HG02938 (cell line): ENCODE results near the gene UVSSA.
"Not testable (repeated sequence)": the region's sequence is repeated elsewhere in the genome, so short reads cannot be mapped to it uniquely, and the experiment has no call there.

ENCODE experiments used
- ATAC-seq: cut with Tn5 transposase; IDR thresholded peaks from one replicate; pipeline ENCODE4 v1.9.1; 2021; ENCODE audit warnings: mild to moderate bottlenecking, moderate library complexity; ENCODE audit not compliant: unreplicated experiment

UVSSA gene

DNA sequence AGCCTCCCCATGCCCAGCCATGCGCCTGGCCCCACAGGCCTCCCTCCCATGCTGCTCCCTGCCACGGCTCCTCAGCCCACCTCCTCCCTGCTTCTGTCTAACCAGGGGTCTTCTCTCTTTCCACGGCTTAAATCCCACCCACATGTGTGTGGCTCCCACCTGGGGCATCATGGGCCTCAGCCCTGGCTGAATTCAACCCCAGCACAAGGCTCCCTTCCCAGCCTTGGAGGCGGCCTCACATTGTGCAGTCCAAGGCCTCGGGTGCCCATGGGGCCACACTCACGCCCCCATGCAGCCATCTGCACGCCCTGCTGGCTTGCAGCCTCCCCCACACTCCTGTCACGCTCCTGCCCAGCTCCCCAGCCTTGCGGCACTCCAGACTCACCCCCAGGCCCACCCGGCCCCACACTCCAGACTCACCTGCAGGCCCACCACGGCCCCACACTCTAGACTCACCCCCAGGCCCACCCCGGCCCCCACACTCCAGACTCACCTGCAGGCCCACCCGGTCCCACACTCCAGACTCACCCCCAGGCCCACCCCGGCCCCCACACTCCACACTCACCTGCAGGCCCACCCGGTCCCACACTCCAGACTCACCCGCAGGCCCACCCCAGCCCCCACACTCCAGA, 30.4 kb upstream of the UVSSA start:
- no peak for ATAC-seq

DNA sequence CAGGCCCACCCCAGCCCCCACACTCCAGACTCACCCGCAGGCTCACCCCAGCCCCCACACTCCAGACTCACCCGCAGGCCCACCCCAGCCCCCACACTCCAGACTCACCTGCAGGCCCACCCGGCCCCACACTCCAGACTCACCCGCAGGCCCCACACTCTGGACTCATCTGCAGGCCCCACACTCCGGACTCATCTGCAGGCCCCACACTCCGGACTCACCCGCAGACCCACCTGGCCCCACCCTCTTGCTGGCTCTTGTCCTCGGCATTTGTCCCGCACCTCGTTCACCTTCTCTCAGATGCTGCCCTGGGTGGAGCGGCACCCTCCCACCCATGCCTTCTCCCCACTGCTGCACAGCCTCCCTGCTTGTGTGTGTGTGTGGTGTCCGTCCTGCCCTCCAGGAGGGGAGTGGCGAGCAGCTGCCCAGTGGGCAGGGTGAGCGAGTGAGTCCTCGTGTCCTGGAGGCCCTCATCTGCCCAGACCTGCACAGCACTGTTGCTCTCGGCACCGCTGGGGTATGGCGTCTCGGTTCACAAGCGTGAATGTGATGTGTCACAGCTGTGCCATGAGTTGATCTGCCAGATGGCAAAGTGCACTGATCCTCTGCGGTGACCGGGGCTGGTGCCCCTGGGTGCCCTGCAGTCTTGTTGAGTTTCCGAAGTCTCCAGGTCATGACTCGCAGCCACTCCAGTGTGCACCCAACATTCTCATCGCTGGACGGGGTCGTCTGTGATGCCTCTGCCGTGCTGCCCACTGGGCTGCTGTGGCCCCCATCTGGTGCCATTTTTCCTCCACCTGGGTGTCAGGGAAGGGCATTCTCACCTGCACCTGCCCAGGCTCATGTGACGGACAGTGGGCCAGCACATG, 29.6 kb upstream of the UVSSA start:
- no peak for ATAC-seq

DNA sequence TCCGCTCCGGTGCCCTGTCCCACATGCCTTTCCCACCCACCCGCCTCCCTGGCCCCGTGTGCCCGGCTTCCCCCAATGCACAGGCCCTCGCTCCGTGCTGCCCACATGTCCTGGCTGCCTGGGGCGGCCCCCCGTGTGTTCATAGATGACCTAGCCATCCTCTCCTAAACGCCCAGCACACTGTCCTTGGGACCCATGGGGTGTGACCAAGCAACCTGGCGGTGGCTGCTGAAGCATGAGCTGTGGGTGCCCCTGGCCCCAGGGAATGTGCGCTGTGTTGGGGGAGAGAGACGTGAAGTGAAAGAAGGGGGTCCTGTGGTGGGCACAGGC, 29.0 kb upstream of the UVSSA start:
- ATAC-seq, result no peak

DNA sequence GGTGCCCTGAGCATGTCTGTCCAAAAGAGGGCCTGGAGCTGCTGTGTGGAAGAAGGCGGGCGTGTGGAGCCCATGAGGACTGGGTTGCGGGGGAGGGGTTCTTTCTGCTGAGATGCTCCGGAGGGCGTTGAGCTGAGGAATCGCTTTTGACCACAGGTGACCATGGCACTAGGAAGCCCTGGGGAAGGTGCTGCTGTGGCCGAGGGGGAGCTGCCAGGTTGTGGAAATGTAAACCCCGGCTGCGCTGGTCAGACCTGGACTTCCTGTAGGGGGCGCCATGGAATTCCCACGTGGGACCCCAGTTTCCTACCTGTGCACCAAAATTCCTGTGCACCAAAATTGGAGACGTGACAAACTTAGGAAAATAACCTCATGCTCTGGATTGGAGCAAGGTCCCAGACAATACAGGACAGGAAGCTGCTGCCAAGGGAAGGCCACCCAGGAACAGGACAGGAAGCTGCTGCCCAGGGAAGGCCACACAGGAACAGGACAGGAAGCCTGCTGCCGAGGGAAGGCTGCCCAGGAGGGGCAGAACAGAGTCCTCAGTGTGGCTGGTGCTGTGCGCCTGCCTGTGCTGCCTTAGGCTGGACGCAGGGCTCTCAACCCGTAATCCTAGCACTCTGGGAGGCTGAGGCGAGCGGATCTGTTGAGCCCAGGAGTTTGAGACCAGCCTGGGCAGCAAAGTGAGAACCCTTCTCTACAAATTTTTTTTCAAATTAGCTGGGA, 28.4 kb upstream of the UVSSA start:
- ATAC-seq, result no peak

DNA sequence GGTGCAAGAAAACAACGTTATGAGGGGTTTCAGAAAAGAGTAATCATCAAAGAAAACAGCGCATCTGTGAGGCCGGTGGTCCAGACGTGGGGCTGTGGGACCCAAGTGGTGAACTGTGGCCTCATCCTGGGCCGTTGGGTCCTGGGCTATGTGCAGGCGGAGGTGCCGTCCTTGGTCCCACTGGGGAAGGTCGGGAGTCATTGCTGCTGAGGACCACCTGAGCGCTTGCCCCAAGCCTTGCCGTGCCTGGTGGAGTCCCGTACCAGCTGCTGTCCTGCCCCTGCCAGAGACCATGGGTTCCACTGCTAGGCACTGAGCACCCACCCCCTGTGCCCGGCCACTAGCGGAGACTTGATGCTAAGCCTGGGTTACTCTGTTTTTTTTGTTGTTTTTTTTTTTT, 25.5 kb upstream of the UVSSA start:
- ATAC-seq, result no peak

DNA sequence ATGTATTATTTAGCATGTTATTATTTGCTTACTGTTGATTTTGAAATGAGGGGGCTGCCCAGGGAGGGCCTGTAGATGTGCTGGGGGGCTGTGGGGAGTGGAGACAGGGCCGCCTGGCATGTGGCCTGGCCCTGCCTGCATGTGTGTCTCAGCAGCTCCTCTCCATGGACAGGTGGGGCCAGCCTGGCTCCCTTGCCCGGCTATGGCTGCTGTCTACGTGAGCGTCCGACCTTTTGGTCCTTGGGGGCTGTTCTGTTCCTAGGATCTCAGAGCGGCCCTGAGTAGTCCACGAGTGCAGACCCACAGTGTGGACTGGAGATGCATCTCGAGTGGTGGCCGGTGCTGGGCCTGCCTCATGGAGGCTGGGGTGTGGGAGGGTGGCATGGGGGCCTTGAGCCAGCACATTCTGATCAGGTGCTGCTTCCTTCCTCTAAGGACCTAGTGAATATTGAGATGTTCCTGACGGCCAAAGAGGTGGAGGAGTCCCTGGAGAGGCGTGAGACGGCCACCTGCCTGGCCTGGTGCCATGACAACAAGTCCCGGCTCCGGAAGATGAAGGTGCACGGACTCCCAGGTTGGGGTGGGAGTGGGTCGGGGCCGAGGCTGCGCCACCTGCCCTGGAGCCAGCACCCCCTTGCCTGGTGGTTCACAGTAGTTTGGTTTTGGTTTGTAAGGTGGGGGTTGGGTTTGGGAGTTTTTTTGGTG, 24.9 kb upstream of the UVSSA start:
- no peak for ATAC-seq

DNA sequence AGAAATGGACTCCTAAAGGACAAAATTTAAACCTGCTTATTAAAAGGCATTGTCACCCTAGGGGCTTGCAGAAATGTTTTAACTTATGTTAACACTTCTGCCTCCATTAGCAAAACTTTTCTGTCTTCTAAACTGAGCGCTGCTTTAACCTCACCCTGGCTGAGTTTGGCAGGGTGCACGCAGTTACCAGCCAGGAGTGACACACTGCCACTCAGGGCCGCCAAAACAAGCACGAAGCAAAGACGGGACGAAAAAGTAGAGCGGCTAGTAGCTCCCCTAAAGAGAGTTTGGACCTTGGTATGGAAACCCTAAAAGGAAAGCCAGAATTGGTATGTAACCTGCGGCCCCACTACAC, 23.8 kb upstream of the UVSSA start:
- no peak for ATAC-seq

DNA sequence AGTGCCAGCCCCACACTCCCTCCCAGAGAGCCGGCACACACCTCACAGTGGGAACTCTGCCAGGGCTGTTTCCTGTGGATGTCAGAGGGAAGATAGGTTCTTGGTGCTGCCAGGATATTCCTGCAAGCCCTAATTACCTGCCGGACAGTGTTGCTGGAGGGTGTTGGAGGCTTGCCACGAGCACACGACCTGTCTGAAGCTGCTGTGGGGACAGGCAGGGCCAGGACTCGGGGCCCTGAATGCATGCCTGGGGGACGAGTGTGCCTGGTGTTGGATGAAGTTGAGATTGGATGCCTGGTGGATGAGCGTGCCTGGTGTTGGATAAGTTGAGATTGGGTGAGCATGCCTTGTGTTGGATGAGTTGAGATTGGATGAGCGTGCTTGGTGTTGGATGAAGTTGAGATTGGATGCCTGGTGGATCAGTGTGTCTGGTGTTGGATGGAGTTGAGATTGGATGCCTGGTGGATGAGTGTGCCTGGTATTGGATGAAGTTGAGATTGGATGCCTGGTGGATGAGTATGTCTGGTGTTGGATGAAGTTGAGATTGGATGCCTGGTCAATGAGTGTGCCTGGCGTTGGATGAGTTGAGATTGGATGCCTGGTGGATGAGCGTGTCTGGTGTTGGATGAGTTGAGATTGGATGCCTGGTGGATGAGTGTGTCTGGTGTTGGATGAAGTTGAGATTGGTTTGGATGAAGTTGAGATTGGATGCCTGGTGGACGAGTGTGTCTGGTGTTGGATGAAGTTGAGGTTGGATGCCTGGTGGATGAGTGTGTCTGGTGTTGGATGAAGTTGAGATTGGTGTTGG, 23.2 kb upstream of the UVSSA start:
- ATAC-seq, result no peak

DNA sequence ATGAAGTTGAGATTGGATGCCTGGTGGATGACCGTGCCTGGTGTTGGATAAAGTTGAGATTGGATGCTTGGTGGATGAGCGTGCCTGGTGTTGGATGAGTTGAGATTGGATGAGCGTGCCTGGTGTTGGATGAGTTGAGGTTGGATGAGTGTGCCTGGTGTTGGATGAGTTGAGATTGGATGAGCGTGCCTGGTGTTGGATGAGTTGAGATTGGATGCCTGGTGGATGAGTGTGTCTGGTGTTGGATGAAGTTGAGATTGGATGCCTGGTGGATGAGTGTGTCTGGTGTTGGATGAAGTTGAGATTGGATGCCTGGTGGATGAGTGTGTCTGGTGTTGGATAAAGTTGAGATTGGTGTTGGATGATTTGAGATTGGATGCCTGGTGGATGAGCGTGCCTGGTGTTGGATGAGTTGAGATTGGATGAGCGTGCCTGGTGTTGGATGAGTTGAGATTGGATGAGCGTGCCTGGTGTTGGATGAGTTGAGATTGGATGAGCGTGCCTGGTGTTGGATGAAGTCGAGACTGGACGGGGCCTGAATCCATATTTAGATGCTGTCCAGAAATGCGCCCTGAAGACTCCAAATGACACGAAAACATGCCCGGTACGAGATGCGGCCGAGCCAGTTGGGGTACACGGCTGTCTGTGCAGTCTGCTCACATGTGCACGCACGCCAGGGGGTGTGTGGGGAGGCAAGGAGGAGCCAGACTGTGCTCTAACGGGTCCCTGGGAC, 22.4 kb upstream of the UVSSA start:
- ATAC-seq, result not testable (repeated sequence)

DNA sequence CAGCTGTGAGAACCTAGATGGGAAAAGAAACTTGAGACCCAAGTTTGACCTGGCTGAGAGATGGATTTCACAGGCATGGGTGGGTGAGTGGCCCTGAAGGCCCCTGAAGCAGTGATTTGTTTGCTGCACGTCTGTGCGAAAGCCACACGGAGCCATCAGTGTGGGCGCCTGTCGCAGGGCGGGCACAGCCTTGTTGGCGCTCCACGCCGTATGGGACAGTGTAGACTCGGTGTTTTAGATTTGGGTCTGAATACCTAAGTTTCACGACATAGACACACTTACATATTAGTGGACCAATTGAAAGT, 21.9 kb upstream of the UVSSA start:
- ATAC-seq, result no peak

DNA sequence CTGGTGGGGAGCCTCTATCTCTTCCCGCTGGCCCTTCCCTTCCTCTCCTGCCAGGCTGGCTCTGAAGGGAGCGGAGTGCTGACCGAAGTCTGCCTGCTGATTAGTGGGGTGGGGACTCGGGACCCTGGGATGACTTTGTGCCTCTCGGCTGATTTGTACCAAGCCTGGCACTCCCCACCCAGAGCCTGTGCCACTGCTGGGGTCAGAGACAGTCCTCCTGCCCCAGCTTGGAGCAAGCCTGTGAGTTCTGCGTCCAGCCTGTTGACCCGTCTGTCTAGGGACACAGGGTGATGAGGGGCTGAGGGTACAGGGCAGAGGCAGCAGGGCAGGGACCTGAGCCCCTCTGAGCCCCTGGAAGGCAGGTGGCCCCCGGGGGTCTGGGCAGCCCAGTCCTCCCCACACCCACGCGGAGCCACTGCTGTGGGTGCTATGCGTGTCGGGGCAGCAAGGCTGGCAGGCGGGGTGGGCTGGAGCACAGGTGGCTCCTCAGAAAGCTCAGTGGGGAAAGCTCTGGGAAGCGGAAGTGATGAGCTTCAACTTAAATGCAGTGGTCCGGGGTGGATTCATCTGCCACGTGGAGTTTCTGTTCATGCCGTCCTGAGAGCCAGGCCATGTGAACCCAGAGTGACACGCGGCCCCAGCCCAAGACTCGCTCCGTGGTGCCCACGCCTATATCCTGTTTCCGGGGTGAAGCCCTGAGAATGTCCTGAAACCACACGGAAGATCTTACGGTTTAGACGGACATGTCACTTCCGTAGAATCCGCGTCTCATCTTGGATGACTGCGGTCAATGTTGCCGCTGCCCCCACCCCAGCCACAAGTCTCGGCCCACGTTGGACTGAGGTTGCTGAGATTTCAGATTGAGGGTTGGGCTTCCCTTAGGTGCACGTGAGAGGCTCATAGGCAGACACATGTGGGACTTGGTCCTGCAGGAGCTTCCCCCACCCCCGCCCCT, 21.1 kb upstream of the UVSSA start:
- no peak for ATAC-seq

DNA sequence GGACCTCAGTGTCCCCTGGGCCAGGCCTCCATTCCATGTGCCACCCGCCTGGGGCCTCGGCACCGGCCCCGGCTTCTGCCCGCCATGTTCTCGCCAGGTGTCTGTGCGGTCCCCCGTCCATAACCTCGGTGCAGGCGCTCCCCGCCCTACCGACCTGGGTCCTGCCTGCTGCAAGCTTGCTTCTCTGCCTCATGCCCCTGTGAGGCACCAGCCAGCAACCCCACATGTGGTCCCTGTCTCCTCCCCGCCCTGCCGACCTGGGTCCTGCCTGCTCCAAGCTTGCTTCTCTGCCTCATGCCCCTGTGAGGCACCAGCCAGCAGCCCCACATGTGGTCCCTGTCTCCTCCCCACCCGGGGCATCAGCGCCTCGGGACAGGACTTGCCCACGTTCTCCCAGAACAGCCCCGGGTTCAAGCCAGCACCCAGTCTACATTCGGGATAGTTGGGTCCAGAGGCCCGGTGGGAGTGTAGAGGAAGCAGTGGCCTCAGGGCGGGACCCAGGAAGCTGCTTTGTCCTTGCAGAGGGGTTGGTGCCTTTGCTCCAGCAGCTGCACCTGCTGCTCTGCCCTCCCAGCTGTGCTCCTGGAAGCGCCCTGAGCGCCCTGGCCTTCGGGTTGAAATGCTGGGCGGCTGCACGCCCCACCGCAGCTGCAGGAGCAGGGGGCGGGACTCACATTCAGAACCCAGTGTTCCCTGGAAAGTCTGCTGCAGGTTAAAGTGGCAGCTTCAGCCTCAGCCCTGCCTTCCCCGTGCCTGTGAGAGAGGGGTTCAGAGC, 20.1 kb upstream of the UVSSA start:
- no peak for ATAC-seq

DNA sequence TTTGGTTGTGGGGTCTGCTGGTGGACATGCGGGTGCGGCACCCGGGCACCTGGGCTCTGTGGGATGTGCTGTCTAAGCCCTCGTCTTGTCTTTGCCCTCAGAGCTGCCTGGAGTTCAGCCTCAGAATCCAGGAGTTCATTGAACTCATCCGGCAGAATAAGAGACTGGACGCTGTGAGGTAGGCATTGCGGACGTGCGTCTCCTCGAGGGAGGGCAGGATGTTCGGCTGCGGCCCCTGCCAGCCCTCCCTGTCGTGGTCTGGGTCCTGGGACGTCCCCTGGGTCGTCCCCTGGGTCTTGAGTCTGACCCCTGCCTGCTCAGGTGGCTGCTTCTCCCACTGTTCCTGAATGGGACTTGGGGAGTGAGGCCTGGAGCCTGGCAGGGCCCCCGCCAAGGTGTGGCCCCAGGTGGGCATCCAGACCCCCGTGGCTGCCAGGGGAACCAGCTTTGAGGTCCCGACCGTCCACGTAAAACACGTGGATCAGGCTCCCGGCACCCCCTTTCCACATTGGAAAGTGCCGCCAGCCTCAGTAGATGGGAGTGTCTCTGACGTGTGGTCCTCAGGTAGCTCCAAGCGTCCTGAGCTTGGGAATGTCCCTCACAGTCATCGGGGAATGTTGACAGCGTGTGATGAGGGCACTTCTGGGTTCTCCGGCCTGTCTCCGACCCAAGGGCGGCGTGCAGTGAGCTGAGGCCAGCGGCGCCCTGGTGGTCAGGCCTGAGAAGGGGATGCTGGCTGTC, 19.3 kb upstream of the UVSSA start:
- no peak for ATAC-seq

DNA sequence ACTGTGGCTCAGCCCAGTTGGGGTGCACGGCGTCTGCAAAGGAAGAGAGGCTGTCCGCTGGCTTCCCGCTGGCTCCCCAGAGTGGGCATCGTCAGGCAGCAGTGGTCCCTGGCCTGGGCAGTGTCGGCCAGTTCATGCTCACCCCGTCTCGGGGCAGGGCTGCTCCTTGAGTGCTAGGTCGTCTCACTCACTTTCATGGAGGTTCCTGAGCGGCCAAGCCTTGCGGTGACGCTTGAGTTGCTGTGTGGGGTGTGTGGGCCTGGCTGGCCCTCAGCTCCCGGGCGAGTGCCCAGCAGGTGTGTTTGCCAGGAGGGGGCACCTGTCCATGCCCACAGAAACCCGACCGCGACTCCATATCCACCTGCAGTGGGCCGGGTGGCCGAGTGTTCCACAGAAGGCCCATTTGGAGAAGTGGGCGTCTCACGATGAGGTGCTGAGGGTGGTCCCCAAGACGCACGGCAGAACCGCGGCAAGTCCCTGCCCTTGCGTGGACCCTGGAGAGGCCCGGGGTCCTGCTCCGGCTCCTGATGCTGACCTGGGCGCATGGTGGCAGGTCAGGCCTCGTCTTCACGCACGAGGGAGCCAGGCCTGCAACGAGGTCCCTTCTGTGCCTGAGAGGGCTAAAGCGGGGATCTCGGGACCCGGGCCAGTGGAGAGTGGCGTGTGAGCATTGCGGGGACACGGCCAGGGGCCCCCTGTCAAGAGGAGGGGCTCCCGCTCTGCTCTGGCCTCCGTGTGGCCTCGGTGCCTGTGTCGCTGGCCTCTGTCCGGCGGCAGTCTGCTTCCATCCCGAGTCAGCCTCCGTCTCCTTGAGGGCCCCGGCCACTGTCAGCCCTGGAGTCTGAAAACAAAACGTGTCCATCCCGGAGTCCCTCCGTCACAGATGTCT, 18.5 kb upstream of the UVSSA start:
- ATAC-seq, result no peak

DNA sequence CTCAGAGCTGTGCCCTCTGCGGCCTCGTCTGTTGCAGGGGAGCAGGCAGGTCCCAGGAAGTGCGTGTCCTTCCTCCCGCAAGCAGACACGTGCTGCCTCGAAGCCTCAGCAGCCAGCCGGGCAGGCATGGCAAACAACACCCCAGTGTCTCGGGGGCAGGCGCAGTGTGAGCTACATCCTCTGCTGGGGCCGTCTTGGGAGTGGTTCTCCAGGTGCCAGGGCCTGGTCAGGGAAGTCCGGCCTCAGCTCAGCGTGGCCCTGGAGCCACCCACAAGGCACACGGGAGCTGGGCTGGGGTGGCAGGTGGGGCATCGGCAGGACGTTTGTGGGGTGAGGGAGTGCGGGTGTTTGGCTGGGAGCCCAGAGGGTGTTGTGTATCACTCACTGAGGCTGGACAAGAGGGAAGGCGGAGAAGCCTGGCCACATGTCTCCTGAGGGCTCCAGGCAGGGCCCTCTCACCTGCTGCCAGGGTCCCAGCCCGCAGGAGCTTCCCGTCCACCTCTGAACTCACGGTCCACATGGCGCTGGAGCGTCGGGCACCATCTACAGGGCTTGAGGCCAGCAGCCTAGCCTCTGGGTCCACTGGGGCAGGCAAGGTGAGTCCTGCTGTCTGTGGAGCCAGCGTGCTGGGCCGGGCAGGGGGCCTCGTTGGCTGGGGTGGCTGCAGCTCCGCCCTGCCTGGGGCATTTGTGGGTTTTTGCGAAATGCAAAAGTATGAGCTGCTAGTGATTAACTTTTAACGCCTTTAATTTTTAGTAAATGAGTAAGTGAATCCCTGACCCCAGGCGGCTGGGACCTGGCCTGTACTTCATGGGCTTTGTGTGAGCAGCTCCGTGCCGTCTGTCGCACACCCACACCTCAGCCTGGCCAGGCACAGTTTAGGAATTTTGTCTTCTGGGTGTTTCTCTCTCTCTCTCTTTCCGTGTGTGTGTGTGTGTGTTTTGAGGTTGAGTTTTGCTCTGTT, 17.3 kb upstream of the UVSSA start:
- no peak for ATAC-seq
